HCT116 (cell line): Measurements from ENCODE around the gene CPNE4. TPM values are rescaled to one million over a fixed set of nuclear protein-coding genes. Genes with fewer than 3 reads are reported as not detected.

Source experiments
- ATAC-seq: fragments of 200-7000 bp; cut with Tn5 transposase; 2 replicates; pipeline ENCODE4 v1.9.1; 2020; ENCODE audit warnings: mild to moderate bottlenecking, moderate library complexity
- BruUV-seq: library from RNA; stranded (reverse); fragments of 400-500 nt; replicated peaks from 2 replicates; lab custom pipeline; 2021; lab: Mats Ljungman, UMichigan
- CTCF ChIA-PET: fragments of 300-600 bp; sonication (Branson Sonifier 250); formaldehyde crosslinking; loops from one replicate; lab custom pipeline; 2021; ENCODE audit warnings: antibody characterized with exemption; lab: Charles Lee
- POLR2A ChIA-PET: fragments of 300-600, 350-600 bp; sonication (Branson Sonifier 250); formaldehyde crosslinking; loops from one replicate; lab custom pipeline; 2021; ENCODE audit warnings: antibody characterized with exemption; lab: Charles Lee
- RAD21 ChIA-PET, 2 experiments: fragments of 300-600 bp; sonication (Branson Sonifier 250); formaldehyde crosslinking; loops; one replicate each; lab custom pipeline; 2023; ENCODE audit warnings: low total read pairs in 2 of 2; ENCODE audit not compliant: uncharacterized antibody in 2 of 2, unreplicated experiment in 2 of 2, low non-redundant PET in 1 of 2; lab: Charles Lee
- DNase-seq: peaks from one replicate; pipeline ENCODE4 v3.0.0-alpha.2; 2010; ENCODE audit warnings: low read depth, low spot score
- H2AFZ ChIP-seq: fragments of 200-600 bp; shearing (Covaris generic), sonication (generic); 2 replicates; pipeline ENCODE4 v1.6.1; 2017; ENCODE audit warnings: low read depth, mixed run types, mixed read lengths, antibody characterized with exemption, low read length; ENCODE audit not compliant: poor library complexity, severe bottlenecking
- H3K27ac ChIP-seq: 2 replicates; pipeline ENCODE4 v1.5.1; 2012; ENCODE audit warnings: low read depth, low read length
- H3K27me3 ChIP-seq: fragments of 200-600 bp; sonication (generic); 2 replicates; pipeline ENCODE4 v1.6.1; 2016; ENCODE audit warnings: mixed run types, low read length, mixed read lengths; ENCODE audit not compliant: insufficient read depth
- H3K36me3 ChIP-seq, 2 experiments: fragments of 200-500 bp in 1 of 2; fragments of 200-600 bp in 1 of 2; sonication (Bioruptor generic) in 1 of 2; sonication (generic) in 1 of 2; 2 replicates each; pipeline versions ENCODE4 v1.5.1 to v1.6.1; 2014 to 2016; ENCODE audit warnings: low read length in 2 of 2, inconsistent platforms in 1 of 2, mixed read lengths in 1 of 2, mixed run types in 1 of 2; ENCODE audit not compliant: insufficient read depth in 2 of 2, control insufficient read depth in 1 of 2
- H3K4me1 ChIP-seq, 2 experiments: fragments of 200-600 bp in 1 of 2; sonication (generic) in 1 of 2; 2 replicates each; pipeline versions ENCODE4 v1.5.1 to v1.6.1; 2012 to 2017; ENCODE audit warnings: low read length in 2 of 2, inconsistent platforms in 1 of 2, mild to moderate bottlenecking in 1 of 2, mixed read lengths in 1 of 2, mixed run types in 1 of 2, moderate library complexity in 1 of 2; ENCODE audit not compliant: insufficient read depth in 2 of 2, control insufficient read depth in 1 of 2
- H3K4me2 ChIP-seq: fragments of 200-600 bp; sonication (generic); 2 replicates; pipeline ENCODE4 v1.6.1; 2017; ENCODE audit warnings: mixed run types, low read length, mixed read lengths
- H3K4me3 ChIP-seq, 2 experiments: fragments of 200-600 bp in 1 of 2; sonication (generic) in 1 of 2; replicated peaks in 1 of 2; 2 replicates each; pipeline ENCODE4 v1.5.1; 2011 to 2016; ENCODE audit warnings: low read length in 2 of 2, control low read depth in 1 of 2, low read depth in 1 of 2, mild to moderate bottlenecking in 1 of 2, mixed read lengths in 1 of 2, mixed run types in 1 of 2
- H3K79me2 ChIP-seq: fragments of 200-600 bp; sonication (generic); 2 replicates; pipeline ENCODE4 v1.6.1; 2017; ENCODE audit warnings: mild to moderate bottlenecking, mixed run types, low read length, moderate library complexity, mixed read lengths; ENCODE audit not compliant: insufficient read depth
- H3K9ac ChIP-seq: fragments of 200-600 bp; sonication (generic); 2 replicates; pipeline ENCODE4 v1.6.1; 2016; ENCODE audit warnings: low read length, mixed read lengths
- H3K9me2 ChIP-seq: fragments of 200-600 bp; sonication (generic), shearing (Covaris generic); 2 replicates; pipeline ENCODE4 v1.6.1; 2017; ENCODE audit warnings: mixed run types, mild to moderate bottlenecking, moderate library complexity; ENCODE audit not compliant: insufficient read depth
- H3K9me3 ChIP-seq, 2 experiments: fragments of 200-500 bp in 1 of 2; fragments of 200-600 bp in 1 of 2; sonication (Bioruptor generic) in 1 of 2; sonication (generic) in 1 of 2; 2 replicates each; pipeline ENCODE4 v1.6.1; 2014 to 2017; ENCODE audit warnings: low read length in 2 of 2, mixed read lengths in 2 of 2, inconsistent platforms in 1 of 2, low read depth in 1 of 2, mild to moderate bottlenecking in 1 of 2, mixed run types in 1 of 2, moderate library complexity in 1 of 2; ENCODE audit not compliant: control insufficient read depth in 1 of 2, insufficient read depth in 1 of 2
- H4K20me1 ChIP-seq: fragments of 200-600 bp; sonication (generic), shearing (Covaris generic); 2 replicates; pipeline ENCODE4 v1.6.1; 2017; ENCODE audit warnings: mixed run types, mild to moderate bottlenecking, moderate library complexity; ENCODE audit not compliant: insufficient read depth
- ATF3 ChIP-seq: IDR thresholded peaks from 2 replicates; pipeline ENCODE4 v1.6.1; 2012
- CTCF ChIP-seq, 3 experiments: fragments of 200-600 bp in 1 of 3; sonication (generic) in 1 of 3; IDR thresholded peaks in 2 of 3; conservative IDR thresholded peaks in 1 of 3; 2 replicates each; pipeline ENCODE4 v1.5.1; 2012 to 2017; ENCODE audit warnings: low read depth in 2 of 3, low read length in 2 of 3, antibody characterized with exemption in 1 of 3, borderline replicate concordance in 1 of 3, control low read depth in 1 of 3, mild to moderate bottlenecking in 1 of 3, mixed read lengths in 1 of 3, mixed run types in 1 of 3, moderate library complexity in 1 of 3; ENCODE audit not compliant: insufficient read depth in 1 of 3
- EGR1 ChIP-seq: IDR thresholded peaks from 2 replicates; pipeline ENCODE4 v1.6.1; 2012; ENCODE audit warnings: low read depth
- SIN3A ChIP-seq: IDR thresholded peaks from 2 replicates; pipeline ENCODE4 v1.6.1; 2012; ENCODE audit warnings: low read depth
- SP1 ChIP-seq: IDR thresholded peaks from 2 replicates; pipeline ENCODE4 v1.6.1; 2012; ENCODE audit warnings: low read depth
- SRF ChIP-seq: IDR thresholded peaks from 2 replicates; pipeline ENCODE4 v1.6.1; 2012; ENCODE audit warnings: low read depth
- TCF7L2 ChIP-seq: IDR thresholded peaks from 2 replicates; pipeline ENCODE4 v1.7.0; 2011; ENCODE audit warnings: borderline replicate concordance, inconsistent platforms; ENCODE audit not compliant: insufficient read depth, insufficient read length; ENCODE audit errors: extremely low read depth
- YY1 ChIP-seq: IDR thresholded peaks from 2 replicates; pipeline ENCODE4 v1.6.1; 2011; ENCODE audit warnings: low read length, low read depth, moderate library complexity, mild to moderate bottlenecking; ENCODE audit not compliant: insufficient replicate concordance; ENCODE audit errors: extremely low read depth
- ZFX ChIP-seq: fragments of 450-650 bp; IDR thresholded peaks from 2 replicates; pipeline ENCODE4 v1.6.1; 2017
- ZNF274 ChIP-seq: fragments of 200-500 bp; sonication (Bioruptor generic); IDR thresholded peaks from 2 replicates; pipeline ENCODE4 v1.6.1; 2014; ENCODE audit warnings: mild to moderate bottlenecking, low read depth, low read length, inconsistent platforms
- intact Hi-C: fragments of 100-400 bp; cut with micrococcal nuclease; formaldehyde crosslinking; loops from 2 replicates; pipeline ENCODE4 v1.10.0; 2022
- total RNA-seq: library from RNA; stranded (reverse); gene quantifications from one replicate; pipeline ENCODE4 v1.2.1, GENCODE V29; 2021; ENCODE audit not compliant: unreplicated experiment

Gene CPNE4
- total RNA-seq, 1 experiment from 2014 or later, result not detected

- Histone ChIP-seq H3K27me3 (peaks cover 39% of the 10 kb centered on the region), H3K9ac (no peak overlapping the region), H3K4me3 (no peak overlapping the region), H3K9me3 (no peaks in the 10 kb centered on the region), H3K9me2 (no peaks in the 10 kb centered on the region), H4K20me1 (no peaks in the 10 kb centered on the region), H3K4me1 (no peaks in the 10 kb centered on the region), H3K79me2 (no peaks in the 10 kb centered on the region), H3K27ac (no peak overlapping the region), H3K36me3 (no peaks in the 10 kb centered on the region), H3K4me2 (no peak overlapping the region), H2AFZ (no peak overlapping the region)
- ChIA-PET CTCF (no interaction called here), RAD21 (no interaction called here), POLR2A (no interaction called here)
- no peak for ATAC-seq
- DNase-seq, result no peak
- BruUV-seq, result no TSS peak
- intact Hi-C loops, result no loop called here
- TF ChIP-seq EGR1 (no peak), ZFX (no peak), SRF (no peak), ZNF274 (no peak), SIN3A (no peak), SP1 (no peak), YY1 (no peak), TCF7L2 (no peak), CTCF (IDR thresholded peaks at IDR 0.05 in 2 of 3, conservative IDR thresholded peaks at IDR 0.05 in 1 of 3; ENCODE audit: borderline replicate concordance in 1 of 3, insufficient read depth in 1 of 3, low read depth in 2 of 3, low read length in 2 of 3) (no peak), ATF3 (no peak)
Measured at GRCh38 chr3:131735116-131735515, 299.7 kb downstream of the CPNE4 start.
